Pulmonary artery endothelial cell (primary cell): ENCODE measurements around the gene ACRBP. TPM values are rescaled to one million over a fixed set of nuclear protein-coding genes. Genes with fewer than 3 reads are reported as not detected.
A peak's percentile ranks its signal among the peaks of the same experiment; 100 is the strongest.
"Not testable (repeated sequence)": the region's sequence is repeated elsewhere in the genome, so short reads cannot be mapped to it uniquely, and the experiment has no call there.

Experiments
- DNase-seq: peaks from one replicate; pipeline ENCODE4 v3.0.0-alpha.2; 2011; ENCODE audit warnings: low read depth, low spot score
- total RNA-seq: library from RNA; depleted of rRNA; stranded (reverse); fragments of >200 nt; gene quantifications from 2 replicates; pipeline ENCODE4 v1.2.3, GENCODE V29; 2014

Gene ACRBP
- total RNA-seq, 1 donor from 2014 or later, result 0.26 TPM

DNA sequence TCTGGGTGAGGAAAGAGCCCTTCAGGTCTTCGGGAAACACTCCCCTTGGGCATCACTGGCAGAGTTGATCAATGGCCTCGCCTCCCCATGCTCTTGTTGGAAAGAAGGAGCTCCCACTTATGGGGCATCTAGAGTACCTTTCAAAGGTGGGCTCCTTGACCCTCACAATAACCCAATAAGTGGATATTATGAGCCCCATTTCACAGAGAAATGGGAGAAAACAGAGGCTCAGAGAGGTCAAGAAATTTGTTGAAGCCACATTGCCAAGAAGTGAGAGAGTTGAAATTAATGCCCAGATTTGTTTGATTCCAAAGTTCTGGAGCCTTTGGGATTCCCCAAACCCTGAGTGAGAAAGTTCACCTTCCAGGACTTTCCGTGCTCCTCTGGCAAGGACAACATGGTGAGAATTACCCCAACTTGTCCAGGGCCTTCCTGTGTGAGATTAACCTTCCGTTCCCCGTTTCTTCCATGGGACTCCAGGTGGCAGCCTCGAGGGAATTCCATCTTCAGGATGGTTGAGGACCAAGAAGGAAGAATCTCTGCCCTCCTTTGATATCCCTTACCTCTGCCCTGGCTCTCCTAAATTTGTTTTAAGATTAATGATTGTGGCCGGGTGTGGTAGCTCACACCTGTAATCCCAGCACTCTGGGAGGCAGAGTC is 32.6 kb downstream of the ACRBP start:
- DNase-seq, result no peak

DNA sequence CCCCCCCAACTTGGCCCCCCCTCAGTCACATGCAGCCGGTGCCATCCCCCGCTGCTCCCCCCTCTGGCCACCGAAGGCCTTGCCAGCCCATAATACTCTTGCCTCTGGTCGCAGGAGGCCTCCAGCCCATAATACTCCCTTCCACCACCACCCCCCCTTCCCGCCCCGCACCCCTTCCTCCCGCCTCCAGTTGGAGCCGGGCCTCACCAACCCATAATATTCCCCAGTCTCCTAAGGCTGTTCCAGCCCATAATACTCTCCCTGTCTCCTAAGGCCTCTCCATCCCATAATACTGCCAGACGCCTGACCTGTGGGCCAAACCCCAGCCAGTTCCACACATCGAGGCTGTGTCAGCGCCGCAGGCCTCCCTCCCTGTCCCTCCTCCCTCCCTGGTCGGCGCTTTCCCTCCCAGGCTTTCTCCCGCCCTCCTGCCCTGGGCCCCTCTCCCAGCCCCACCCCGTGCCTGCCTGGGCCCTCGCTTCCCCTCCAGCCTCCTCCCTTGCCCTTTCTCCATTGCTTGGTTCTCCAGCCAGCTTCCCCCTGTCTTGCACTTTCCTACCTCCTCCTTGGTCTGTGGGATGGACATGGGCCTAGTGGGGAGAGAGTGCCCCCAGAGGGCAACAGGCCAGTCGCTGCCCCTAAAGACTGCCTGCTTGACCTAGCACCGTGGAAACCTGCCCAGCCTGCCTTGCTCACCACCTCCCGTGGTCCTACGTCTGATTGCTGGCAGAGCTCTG is 33.3 kb downstream of the ACRBP start:
- peak; percentile 74 for DNase-seq

DNA sequence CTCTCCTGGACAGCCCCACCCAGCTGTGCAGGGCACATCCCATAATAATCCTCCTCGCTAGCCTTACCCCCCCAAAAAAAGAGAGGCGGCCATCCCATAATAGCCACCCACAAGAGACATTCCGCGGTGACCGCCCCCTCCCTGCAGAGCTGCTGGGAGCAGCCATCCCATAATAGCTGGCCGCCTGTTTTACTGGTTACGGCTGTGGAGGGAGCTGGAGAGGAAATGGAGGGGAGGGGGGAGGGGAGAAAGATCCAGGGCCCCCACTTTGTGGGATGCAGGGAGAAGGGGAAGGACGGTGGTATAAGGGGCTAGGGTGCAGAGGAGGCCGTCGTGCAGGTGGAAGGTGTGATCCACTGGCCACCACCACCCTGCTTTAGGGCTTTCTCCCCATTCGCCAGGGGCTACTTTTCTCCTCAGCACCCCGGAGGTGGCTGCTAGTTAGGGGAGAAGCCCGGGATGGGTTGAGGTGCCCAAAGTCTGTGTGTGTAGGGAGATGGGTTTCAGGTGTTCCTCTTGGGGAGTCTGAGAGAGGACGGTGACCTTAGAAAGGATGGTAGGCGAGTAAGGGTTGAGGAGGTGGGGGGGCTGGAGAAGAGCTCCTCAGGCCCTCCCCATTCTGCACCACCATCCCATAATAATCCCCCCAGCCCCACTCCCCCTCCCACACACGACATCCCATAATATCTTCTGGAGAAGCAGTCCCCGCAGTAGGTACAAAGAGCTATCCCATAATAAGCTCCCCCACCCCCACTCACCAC is 34.0 kb downstream of the ACRBP start:
- no peak for DNase-seq

DNA sequence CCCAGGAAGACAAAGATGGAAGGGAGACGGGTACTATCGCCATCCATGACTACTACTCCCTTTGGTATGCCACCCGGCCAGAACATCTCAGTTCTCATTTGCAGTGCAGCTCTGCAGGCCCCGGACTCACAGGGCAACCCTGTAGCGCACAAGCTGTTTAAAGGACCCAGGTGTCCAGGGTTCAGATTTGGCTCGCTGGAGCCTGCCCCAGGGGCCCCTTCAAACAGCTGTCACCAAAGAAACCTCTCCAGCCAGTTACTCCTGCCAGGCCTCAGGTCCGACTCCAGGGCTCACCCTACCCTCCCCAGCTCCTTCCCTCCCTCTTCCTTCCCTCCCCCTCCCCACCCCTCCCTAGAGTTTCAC is 34.6 kb downstream of the ACRBP start:
- no peak for DNase-seq

DNA sequence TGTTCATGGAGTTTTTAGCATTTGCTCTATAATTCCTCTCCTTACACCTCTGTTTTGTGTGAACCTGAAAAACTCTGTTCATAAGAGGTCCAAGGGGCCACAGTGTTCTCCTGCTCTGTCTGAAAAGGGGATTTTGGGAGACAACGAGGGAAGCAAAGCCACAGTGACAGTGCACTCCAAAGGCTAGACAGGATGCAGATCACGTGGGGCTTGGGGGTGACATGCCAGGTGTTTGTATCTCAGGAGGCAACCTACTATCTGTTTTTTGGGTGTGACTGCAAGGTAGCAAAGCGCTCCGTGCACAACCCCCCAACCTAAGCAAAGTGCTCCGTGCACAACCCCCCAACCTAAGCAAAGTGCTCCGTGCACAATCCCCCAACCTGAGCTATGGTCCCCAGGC is 35.0 kb downstream of the ACRBP start:
- no peak for DNase-seq

DNA sequence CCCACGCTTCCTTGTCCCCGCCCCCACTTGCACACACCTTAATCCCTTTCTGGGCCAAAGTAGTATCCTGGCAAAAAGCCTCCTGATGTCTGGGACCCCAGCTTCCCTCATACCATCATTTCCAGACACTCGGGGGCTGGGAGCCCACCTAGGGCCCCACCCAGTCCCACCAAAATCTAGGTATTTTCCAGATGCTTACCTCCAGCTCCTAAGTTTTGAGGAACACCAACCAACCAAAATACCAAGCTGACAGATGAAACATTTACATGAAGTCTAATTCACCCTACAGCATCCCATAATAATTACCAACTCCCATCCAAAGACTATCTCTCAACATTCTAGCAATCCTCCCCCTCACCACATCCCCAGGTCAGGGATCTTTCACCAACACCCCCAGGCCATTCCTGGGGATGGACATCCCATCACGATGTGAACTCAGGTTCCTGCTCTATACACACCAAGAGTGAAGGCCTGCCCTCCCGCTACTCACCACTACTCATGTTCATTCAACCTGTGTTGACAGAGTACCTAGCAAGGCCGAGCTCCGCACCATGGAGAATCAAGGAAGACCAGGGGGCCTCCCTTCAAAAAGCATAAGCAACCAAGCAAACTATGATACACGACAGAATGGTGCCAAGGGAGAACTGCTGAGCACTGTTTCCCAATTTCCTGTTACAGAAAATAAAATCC is 38.5 kb downstream of the ACRBP start:
- no peak for DNase-seq

DNA sequence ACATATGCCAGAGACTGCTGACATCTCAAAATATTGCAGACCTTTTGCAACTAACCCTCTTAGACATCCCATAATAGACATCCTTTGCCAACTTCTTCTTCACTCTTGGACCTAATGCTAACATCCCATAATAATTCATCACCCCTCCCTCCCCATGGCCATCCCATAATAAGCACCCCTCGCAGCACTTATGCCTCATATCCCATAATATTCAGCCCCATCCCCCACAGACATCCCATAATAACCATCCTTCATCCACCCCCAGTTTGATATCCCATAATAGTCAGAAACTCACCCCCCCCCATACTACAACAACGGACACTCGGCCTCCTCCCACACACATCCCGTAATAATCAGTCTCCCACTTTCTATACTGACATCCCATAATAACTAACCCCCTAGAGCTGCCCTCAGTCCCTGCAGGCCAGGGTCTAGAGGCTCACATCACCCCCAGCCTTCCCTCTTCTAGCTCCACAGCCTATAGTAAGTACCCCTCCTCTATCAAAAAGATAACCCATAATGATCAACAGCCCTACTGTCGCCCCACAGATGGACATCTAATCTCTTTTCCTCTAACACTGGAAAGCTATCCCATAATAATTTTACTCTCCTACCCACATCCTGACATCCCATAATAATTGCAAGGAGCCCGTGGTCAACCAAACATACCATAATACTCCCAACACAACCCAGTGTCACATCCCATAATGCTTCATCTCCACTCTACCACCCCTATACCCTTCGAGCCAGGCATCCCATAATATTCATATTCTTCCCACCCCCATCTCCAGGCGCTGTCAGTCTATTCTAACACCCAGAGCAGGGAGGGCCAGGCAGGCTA is 39.3 kb downstream of the ACRBP start:
- DNase-seq, result peak; percentile 13

DNA sequence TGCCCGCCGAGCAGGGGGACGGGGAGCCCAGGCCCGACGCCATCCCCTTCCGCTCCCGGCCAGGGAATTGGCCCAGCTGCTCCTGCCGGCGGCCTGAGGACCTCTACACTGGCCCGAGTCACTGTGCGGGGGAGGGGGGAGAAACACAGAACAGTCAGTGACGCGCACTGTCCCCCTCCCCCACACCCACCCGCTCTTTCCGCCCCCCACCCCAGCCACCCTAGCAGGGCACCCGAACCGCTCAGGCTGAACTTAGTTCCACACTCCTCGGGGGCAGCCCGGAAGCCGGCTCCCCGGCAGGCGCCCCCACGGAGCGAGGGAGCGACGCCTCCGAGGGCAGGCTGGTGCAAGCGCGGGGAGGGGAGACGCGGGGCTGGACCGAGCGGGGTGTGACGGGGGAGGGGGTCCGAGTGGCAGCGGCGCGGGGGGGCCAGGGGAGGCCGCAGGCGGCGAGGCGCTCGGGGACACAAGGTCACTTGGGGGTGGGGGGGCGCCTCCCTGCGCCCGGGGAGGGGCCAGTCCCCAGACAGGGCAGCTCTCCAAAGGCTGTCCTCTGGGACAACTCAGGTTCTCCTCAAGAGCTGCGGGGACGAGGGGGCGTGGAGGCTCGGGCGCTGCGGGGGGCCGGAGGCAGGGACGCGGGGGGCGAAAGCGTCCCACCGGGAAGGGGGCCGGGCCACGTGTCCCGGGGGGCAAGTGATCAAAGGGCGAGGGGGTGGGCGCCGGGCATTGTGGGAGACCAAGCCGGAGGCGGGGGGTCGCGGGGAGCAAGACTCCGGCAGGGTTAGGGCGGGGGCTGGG is 40.7 kb downstream of the ACRBP start:
- DNase-seq, result no peak

DNA sequence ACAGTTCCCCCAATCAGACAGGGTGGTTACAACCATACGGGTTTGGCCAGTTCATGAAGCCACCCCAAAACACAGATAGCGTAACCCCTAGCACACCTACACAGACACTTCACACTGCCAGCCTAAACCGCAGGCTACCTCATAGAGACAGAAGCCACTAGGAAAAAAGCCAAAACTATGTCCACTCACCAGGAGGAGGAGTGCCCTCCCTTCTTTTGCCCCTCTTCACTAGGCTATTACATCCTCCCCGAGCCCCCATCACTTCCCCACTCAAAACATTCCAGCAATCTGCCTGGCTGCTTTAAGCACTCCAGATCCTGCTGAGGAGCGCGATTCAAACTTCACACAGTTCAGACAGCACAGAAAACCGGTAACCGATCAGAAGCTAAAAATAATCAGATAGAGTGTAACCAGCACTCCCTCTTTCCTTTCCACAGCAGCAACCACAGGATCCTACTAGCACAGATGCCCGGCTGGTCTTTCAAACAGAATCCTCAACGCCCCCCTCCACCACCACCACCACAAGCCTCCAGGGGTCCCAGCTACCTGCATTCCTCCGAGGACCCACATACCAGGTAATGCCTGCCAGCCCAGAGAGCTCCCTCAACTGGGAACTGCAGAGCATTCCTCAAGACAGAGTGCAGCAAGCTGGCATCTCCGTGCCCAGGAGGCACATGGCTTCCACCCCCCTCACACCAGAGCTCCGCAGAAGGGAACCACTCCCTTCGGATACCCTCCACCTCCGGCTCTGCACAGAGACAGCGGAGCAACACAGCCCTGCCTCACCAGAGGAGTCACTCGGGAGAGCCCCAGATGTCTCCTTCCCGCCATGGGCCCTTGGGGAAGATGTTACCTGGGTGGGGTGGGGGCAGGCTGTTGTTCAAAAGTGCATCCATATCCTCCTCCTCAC is 41.6 kb downstream of the ACRBP start:
- DNase-seq, result no peak

DNA sequence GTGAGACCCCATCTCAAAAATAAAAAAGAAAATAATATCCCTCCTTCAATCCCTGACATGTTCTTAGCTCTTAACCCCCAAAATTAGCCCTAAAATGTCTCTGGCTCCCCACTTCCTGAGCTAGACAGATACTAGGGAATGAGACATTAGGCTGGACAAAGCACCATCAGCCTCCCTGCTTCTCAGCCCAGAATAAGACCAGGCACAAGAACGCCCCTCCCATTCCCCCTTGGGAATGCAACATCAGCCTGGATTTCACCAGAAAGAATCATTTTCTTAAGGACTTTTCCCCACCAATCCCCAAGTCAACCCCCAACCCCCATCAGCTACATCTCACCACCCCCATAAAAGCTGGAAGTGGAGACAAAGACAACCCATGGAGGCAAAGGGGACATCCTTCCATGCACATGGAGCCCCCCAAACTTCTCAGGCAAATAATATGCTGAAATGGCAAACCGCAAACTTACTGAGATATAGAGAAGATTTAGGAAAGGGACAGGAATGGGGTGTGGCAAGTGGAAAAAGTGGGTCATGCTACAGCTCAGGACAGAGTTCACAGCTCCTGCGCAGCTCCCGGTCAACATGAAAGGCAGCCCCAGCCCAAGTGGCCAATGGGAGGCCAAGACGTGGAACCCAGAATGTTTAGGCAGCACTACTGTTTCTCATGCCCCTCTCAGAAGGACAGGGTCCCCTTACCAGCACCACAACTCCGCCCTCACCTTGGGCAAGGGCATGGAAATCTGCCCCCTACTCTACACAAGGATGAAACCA is 42.8 kb downstream of the ACRBP start:
- no peak for DNase-seq

DNA sequence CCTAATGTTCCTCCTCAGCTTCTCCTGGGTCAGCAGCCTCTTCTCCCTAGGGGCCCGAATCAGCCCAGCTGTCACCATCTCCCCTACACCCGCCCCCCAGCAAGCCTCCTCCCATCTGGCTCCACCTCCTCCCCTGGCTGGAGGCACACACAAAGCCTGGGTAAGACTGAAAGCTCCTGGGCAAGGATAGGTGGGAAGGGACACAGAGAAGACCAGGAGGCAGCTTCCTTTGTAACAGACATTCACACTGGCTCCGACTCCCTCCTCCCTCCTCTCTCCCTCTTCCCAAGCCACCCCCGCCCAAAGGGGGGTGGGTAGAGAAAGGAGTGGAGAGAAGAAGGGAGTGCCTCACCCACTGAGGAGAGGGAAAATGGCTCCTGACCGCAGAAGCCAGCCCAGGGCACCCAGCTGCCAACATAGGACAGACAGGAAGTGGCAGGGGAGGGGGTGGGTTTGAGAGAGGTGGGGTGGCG is 44.1 kb downstream of the ACRBP start:
- no peak for DNase-seq

DNA sequence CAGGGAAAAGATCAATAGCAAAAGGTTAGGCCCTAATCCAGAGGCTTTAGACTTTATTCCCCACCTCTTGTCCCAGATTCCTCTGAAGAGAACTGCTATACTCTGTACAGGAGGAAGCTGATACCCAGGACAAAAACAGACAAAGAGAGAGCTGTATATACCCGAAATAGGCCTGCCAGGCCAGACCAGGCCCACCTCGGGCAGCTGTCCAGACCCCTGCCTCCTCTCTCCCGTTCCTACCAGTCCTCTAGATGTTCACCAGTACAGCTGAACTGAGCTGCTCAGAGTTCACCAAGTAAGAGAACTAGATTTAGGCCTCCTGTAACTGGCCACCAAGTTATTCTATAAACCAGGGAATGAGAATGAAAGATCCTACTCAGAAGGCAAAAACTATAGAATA is 44.7 kb downstream of the ACRBP start:
- no peak for DNase-seq

DNA sequence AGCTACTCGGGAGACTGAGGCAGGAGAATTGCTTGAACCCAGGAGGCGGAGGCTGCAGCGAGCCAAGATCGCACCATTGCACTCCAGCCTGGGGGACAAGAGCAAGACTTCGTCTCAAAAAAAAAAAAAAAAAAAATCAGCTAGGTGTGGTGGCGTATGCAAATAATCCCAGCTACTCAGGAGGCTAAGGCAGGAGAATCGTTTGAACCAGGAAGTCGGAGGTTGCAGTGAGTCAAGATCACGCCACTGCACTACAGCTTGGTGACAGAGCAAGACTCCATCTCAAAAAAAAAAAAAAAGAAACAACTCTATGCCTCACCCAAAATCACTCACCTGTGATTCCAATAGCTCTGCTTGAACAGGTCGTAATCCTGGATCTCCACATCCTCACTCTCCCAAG is 51.6 kb downstream of the ACRBP start:
- not testable (repeated sequence) for DNase-seq

DNA sequence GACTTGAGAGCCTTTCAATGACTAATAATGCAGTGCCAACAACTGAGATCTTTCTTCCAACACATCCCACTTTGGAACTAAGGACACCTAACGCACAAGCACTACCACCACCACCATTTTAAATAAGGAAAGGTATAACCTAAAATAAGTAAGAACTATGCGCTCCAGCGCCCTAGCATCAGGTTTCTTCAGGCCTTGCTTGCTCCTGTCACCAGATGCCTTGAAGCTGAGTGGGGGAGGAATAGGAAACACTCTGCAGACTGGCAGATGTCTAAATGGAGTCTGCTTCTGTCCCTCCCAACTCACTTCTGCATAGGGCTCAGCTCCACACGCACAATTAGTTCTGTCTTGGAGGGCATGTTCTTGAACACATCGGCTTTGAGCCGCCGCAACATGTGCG is 55.1 kb downstream of the ACRBP start:
- DNase-seq, result no peak
